Smooth muscle cell (in vitro differentiated cells): Measurements from ENCODE around the gene SFTA2. TPM values are rescaled to one million over a fixed set of nuclear protein-coding genes. Genes with fewer than 3 reads are reported as not detected.

Experiments
- DNase-seq: peaks from one replicate; lab custom pipeline; 2025; ENCODE audit not compliant: unreplicated experiment; lab: John Stamatoyannopoulos, UW
- H2AFZ ChIP-seq: fragments of 200-600 bp; sonication (generic); 2 replicates; pipeline ENCODE4 v1.6.0; 2016; ENCODE audit warnings: antibody characterized with exemption, low read depth, mild to moderate bottlenecking
- H3F3A ChIP-seq: fragments of 200-600 bp; sonication (generic); 2 replicates; pipeline ENCODE4 v1.6.0; 2017; ENCODE audit warnings: antibody characterized with exemption, low read depth
- H3K27ac ChIP-seq: fragments of 200-600 bp; sonication (generic); 2 replicates; pipeline ENCODE4 v1.5.1; 2016; ENCODE audit warnings: low read depth, mild to moderate bottlenecking
- H3K27me3 ChIP-seq: fragments of 200-600 bp; sonication (generic); 2 replicates; pipeline ENCODE4 v1.6.1; 2016; ENCODE audit warnings: low read depth, mild to moderate bottlenecking
- H3K36me3 ChIP-seq: fragments of 200-600 bp; sonication (generic); 2 replicates; pipeline ENCODE4 v1.5.1; 2016; ENCODE audit warnings: low read depth
- H3K4me1 ChIP-seq: fragments of 200-600 bp; sonication (generic); 2 replicates; pipeline ENCODE4 v1.5.1; 2016; ENCODE audit warnings: low read depth
- H3K4me2 ChIP-seq: fragments of 200-600 bp; sonication (generic); 2 replicates; pipeline ENCODE4 v1.6.0; 2016; ENCODE audit warnings: mild to moderate bottlenecking
- H3K4me3 ChIP-seq: fragments of 200-600 bp; sonication (generic); 2 replicates; pipeline ENCODE4 v1.5.1; 2016; ENCODE audit warnings: mild to moderate bottlenecking
- H3K79me2 ChIP-seq: fragments of 200-600 bp; sonication (generic); 2 replicates; pipeline ENCODE4 v1.6.0; 2016; ENCODE audit warnings: low read depth, mild to moderate bottlenecking
- H3K9ac ChIP-seq: fragments of 200-600 bp; sonication (generic); 2 replicates; pipeline ENCODE4 v1.6.0; 2016; ENCODE audit warnings: low read depth
- H3K9me3 ChIP-seq: fragments of 200-600 bp; sonication (generic); replicated peaks from 2 replicates; pipeline ENCODE4 v1.5.1; 2016; ENCODE audit warnings: low read depth
- H4K20me1 ChIP-seq: fragments of 200-600 bp; sonication (generic); 2 replicates; pipeline ENCODE4 v1.6.0; 2016; ENCODE audit warnings: low read depth
- WGBS: methylation state at CpG from one replicate; pipeline ENCODE4 v1.1.7; 2016; ENCODE audit warnings: low lambda C conversion rate; 5-methylcytosine and 5-hydroxymethylcytosine counted together
- polyA plus RNA-seq: library from polyadenylated mRNA; unstranded; fragments of >200 nt; fragmentation: Nextera tagmentation; extraction: Ambion mirVana; gene quantifications from 2 replicates; pipeline ENCODE4 v1.2.1, GENCODE V29; 2016
- total RNA-seq: library from RNA; depleted of rRNA; stranded (reverse); fragments of >200 nt; gene quantifications from 2 replicates; pipeline ENCODE4 v1.2.3, GENCODE V29; 2014
- TF ChIP-seq, protein P1 (sequence below): fragments of 200-600 bp; sonication (generic); IDR thresholded peaks from 2 replicates; pipeline ENCODE4 v1.5.1; 2017; ENCODE audit warnings: borderline replicate concordance, mild to moderate bottlenecking, antibody characterized with exemption; ENCODE audit not compliant: insufficient read depth, poor library complexity, severe bottlenecking

SFTA2 gene
- total and polyA plus RNA-seq, 2 experiments from 2014 or later = not detected

DNA sequence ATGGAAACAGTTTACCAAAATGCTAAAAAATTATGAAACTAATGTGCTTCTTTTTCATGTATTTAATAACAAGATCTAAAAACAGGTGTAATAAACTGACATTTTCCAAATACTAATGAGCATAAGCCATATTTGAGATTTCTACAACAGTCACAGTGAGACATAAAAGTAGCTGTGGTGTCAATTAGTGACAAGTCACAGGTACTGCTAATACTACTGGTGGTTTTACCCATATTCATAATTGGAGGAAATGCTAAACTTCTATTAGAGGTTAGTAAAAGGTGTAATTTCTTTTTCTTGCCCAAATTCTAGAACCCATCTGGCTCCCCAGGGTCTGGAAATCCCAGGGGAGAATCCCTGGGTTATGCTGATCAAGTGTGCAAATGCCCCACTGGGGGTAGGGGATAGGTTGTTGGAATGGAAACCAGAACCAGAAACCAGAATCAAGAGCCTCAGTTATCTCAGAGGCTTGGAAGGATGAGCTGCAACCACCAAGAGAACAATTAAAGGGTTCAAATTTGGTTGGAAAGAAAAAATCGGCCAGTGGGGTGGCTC lies 31.0 kb downstream of the SFTA2 start:
- H3K4me1 ChIP-seq = no peaks in the 10 kb centered on the region
- no peak overlapping the region for H3K9ac ChIP-seq
- TF ChIP-seq, protein P1, sequence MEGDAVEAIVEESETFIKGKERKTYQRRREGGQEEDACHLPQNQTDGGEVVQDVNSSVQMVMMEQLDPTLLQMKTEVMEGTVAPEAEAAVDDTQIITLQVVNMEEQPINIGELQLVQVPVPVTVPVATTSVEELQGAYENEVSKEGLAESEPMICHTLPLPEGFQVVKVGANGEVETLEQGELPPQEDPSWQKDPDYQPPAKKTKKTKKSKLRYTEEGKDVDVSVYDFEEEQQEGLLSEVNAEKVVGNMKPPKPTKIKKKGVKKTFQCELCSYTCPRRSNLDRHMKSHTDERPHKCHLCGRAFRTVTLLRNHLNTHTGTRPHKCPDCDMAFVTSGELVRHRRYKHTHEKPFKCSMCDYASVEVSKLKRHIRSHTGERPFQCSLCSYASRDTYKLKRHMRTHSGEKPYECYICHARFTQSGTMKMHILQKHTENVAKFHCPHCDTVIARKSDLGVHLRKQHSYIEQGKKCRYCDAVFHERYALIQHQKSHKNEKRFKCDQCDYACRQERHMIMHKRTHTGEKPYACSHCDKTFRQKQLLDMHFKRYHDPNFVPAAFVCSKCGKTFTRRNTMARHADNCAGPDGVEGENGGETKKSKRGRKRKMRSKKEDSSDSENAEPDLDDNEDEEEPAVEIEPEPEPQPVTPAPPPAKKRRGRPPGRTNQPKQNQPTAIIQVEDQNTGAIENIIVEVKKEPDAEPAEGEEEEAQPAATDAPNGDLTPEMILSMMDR = no peak
- H3K27me3 ChIP-seq = no peaks in the 10 kb centered on the region
- no peak overlapping the region for H3K27ac ChIP-seq
- WGBS = 86% methylated on average over 1 of the region's 1 CpG
- DNase-seq = no peak
- H3K79me2 ChIP-seq = no peaks in the 10 kb centered on the region
- H3F3A ChIP-seq = no peaks in the 10 kb centered on the region
- no peak overlapping the region for H2AFZ ChIP-seq
- H3K9me3 ChIP-seq = no peaks in the 10 kb centered on the region
- no peaks in the 10 kb centered on the region for H4K20me1 ChIP-seq
- H3K4me2 ChIP-seq = no peak overlapping the region
- no peak overlapping the region for H3K4me3 ChIP-seq
- H3K36me3 ChIP-seq = no peaks in the 10 kb centered on the region

DNA sequence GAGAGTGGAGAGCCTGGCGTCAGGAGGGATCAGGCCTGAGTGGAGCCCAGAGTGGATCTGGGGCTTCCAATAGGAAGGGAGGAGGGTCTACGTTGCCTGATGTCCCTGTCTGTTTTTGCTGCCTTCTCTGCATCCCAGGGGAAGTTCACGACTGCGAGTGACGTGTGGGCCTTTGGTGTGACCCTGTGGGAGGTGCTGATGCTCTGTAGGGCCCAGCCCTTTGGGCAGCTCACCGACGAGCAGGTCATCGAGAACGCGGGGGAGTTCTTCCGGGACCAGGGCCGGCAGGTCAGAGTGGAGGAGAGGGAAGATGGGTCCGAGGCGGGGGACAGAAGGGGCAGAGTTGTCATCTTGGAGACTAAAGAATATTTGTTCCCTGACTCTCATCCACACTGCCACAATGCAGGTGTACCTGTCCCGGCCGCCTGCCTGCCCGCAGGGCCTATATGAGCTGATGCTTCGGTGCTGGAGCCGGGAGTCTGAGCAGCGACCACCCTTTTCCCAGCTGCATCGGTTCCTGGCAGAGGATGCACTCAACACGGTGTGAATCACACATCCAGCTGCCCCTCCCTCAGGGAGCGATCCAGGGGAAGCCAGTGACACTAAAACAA lies 33.1 kb downstream of the SFTA2 start:
- Histone ChIP-seq H3K36me3 (no peaks in the 10 kb centered on the region), H3K27me3 (no peaks in the 10 kb centered on the region), H3K27ac (no peak overlapping the region), H3F3A (no peaks in the 10 kb centered on the region), H2AFZ (no peak overlapping the region), H3K9ac (no peak overlapping the region), H3K79me2 (no peaks in the 10 kb centered on the region), H3K4me3 (no peak overlapping the region), H3K4me1 (no peaks in the 10 kb centered on the region), H3K9me3 (no peaks in the 10 kb centered on the region), H4K20me1 (no peaks in the 10 kb centered on the region), H3K4me2 (no peak overlapping the region)
- no peak for DNase-seq
- 95% methylated on average over 22 of the region's 23 CpGs for WGBS
- TF ChIP-seq, protein P1 = no peak

DNA sequence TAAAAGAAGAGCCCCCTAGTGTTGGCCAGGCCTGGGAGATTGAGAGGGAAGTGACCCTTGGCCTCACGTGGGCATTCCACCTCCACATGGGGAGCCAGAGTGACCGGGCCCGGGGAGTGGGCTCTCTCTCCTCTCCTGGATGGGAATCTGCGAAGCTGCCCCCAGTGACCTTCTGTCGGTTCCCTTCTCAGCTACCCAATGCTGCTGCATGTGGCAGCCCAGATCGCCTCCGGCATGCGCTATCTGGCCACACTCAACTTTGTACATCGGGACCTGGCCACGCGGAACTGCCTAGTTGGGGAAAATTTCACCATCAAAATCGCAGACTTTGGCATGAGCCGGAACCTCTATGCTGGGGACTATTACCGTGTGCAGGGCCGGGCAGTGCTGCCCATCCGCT lies 34.1 kb downstream of the SFTA2 start:
- DNase-seq = no peak
- TF ChIP-seq, protein P1 = no peak
- Histone ChIP-seq H3F3A (no peaks in the 10 kb centered on the region), H3K9me3 (no peaks in the 10 kb centered on the region), H3K9ac (no peak overlapping the region), H3K4me2 (no peak overlapping the region), H2AFZ (no peak overlapping the region), H3K27ac (no peak overlapping the region), H3K79me2 (no peaks in the 10 kb centered on the region), H3K4me1 (no peaks in the 10 kb centered on the region), H4K20me1 (peaks cover 4% of the 10 kb centered on the region), H3K36me3 (no peaks in the 10 kb centered on the region), H3K27me3 (no peaks in the 10 kb centered on the region), H3K4me3 (no peak overlapping the region)
- 98% methylated on average over 16 of the region's 16 CpGs for WGBS

DNA sequence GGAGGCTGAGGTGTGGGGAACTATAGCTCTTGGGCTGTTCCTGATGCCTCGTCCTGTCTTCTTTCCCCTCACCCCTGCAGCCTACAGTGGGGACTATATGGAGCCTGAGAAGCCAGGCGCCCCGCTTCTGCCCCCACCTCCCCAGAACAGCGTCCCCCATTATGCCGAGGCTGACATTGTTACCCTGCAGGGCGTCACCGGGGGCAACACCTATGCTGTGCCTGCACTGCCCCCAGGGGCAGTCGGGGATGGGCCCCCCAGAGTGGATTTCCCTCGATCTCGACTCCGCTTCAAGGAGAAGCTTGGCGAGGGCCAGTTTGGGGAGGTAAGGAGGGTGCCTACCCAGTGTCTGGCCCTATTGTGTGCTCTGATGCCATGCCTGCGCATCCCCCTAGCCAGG lies 35.4 kb downstream of the SFTA2 start:
- no peak overlapping the region for H3K4me3 ChIP-seq
- H3K79me2 ChIP-seq = no peaks in the 10 kb centered on the region
- no peaks in the 10 kb centered on the region for H3K27me3 ChIP-seq
- WGBS = 93% methylated on average over 13 of the region's 13 CpGs
- no peaks in the 10 kb centered on the region for H3F3A ChIP-seq
- H3K4me1 ChIP-seq = no peaks in the 10 kb centered on the region
- H3K9me3 ChIP-seq = no peaks in the 10 kb centered on the region
- H3K9ac ChIP-seq = no peak overlapping the region
- no peak overlapping the region for H2AFZ ChIP-seq
- no peak overlapping the region for H3K4me2 ChIP-seq
- TF ChIP-seq, protein P1 = no peak
- DNase-seq = no peak
- no peak overlapping the region for H3K27ac ChIP-seq
- peaks cover 12% of the 10 kb centered on the region for H4K20me1 ChIP-seq
- no peaks in the 10 kb centered on the region for H3K36me3 ChIP-seq
